B cell (primary cell): Measurements from ENCODE around the gene PAPPA. TPM values are rescaled to one million over a fixed set of nuclear protein-coding genes. Genes with fewer than 3 reads are reported as not detected.

Source experiments
- ATAC-seq: fragments of 200-7000 bp; cut with Tn5 transposase; one replicate; pipeline ENCODE4 v1.10.0; 2021; ENCODE audit warnings: low read depth, mild to moderate bottlenecking, moderate number of reproducible peaks, moderate library complexity
- CTCF ChIA-PET: fragments of 350-600 bp; sonication (Branson Sonifier 250); formaldehyde crosslinking; loops from one replicate; lab custom pipeline; 2021; ENCODE audit warnings: antibody characterized with exemption, inconsistent platforms; lab: Charles Lee
- POLR2A ChIA-PET: fragments of 350-600 bp; sonication (Branson Sonifier 250); formaldehyde crosslinking; loops from one replicate; lab custom pipeline; 2021; ENCODE audit warnings: antibody characterized with exemption; lab: Charles Lee
- DNase-seq: peaks from one replicate; pipeline ENCODE4 v3.0.0; 2013
- H2AFZ ChIP-seq: 2 replicates; pipeline ENCODE4 v1.6.1; 2012; ENCODE audit warnings: mild to moderate bottlenecking, low read depth, low read length; ENCODE audit not compliant: insufficient read depth, poor library complexity, severe bottlenecking
- H3K27ac ChIP-seq, 2 donors: 1 replicate in 1 of 2; 2 replicates in 1 of 2; pipeline ENCODE4 v1.5.1; 2012 to 2013; ENCODE audit warnings: low read length in 2 of 2, mild to moderate bottlenecking in 2 of 2, moderate library complexity in 1 of 2
- H3K27me3 ChIP-seq, 4 experiments: fragments of 200-600 bp in 1 of 4; sonication (generic) in 1 of 4; replicated peaks in 1 of 4; 1 replicate in 2 of 4; 2 replicates in 2 of 4; pipeline versions ENCODE4 v1.6.1 to v1.7.0; 2013 to 2016; ENCODE audit warnings: low read length in 3 of 4, mild to moderate bottlenecking in 2 of 4, mixed read lengths in 1 of 4, moderate library complexity in 1 of 4; ENCODE audit not compliant: insufficient read depth in 4 of 4, control insufficient read depth in 3 of 4; ENCODE audit errors: control extremely low read depth in 1 of 4
- H3K36me3 ChIP-seq, 2 experiments: replicated peaks in 1 of 2; 1 replicate in 1 of 2; 2 replicates in 1 of 2; pipeline versions ENCODE4 v1.6.1 to v1.7.1; 2013; ENCODE audit warnings: low read length in 1 of 2; ENCODE audit not compliant: insufficient read depth in 2 of 2, control insufficient read depth in 1 of 2; ENCODE audit errors: control extremely low read depth in 1 of 2, extremely low read depth in 1 of 2
- H3K4me1 ChIP-seq, 2 donors: fragments of 200-600 bp in 1 of 2; sonication (generic) in 1 of 2; 1 replicate in 1 of 2; 2 replicates in 1 of 2; pipeline versions ENCODE4 v1.5.1 to v1.6.1; 2013 to 2017; ENCODE audit warnings: low read length in 2 of 2; ENCODE audit not compliant: control insufficient read depth in 2 of 2, insufficient read depth in 2 of 2
- H3K4me2 ChIP-seq: replicated peaks from 2 replicates; pipeline ENCODE3; 2012; ENCODE audit warnings: mild to moderate bottlenecking, low read depth, low read length; ENCODE audit not compliant: poor library complexity, severe bottlenecking
- H3K4me3 ChIP-seq, 5 experiments: fragments of 200-600 bp in 1 of 5; sonication (generic) in 1 of 5; 1 replicate in 3 of 5; 2 replicates in 2 of 5; pipeline versions ENCODE4 v1.5.1 to v1.7.0; 2011 to 2016; ENCODE audit warnings: low read length in 4 of 5, mild to moderate bottlenecking in 4 of 5, low read depth in 2 of 5, control low read depth in 1 of 5, moderate library complexity in 1 of 5; ENCODE audit not compliant: insufficient read depth in 1 of 5; ENCODE audit errors: control extremely low read depth in 1 of 5, extremely low read depth in 1 of 5
- H3K79me2 ChIP-seq: fragments of 200-600 bp; sonication (generic); one replicate; pipeline ENCODE4 v1.6.0; 2016; ENCODE audit warnings: low read length; ENCODE audit not compliant: control insufficient read depth, insufficient read depth
- H3K9ac ChIP-seq: fragments of 200-600 bp; sonication (generic); 2 replicates; pipeline ENCODE4 v1.6.1; 2017; ENCODE audit warnings: mild to moderate bottlenecking, low read length, moderate library complexity
- H3K9me3 ChIP-seq, 3 donors: one replicate each; pipeline versions ENCODE4 v1.6.1 to v1.7.1; 2013; ENCODE audit warnings: low read length in 2 of 3; ENCODE audit not compliant: control insufficient read depth in 2 of 3, insufficient read depth in 1 of 3; ENCODE audit errors: control extremely low read depth in 1 of 3
- H4K20me1 ChIP-seq: 2 replicates; pipeline ENCODE4 v1.6.0; 2012; ENCODE audit warnings: mild to moderate bottlenecking, low read length; ENCODE audit not compliant: insufficient read depth, control insufficient read depth, poor library complexity, severe bottlenecking
- H3K27ac Mint-ChIP-seq: one replicate; pipeline ENCODE4 v1.8.0; 2021; ENCODE audit warnings: mixed read lengths
- H3K27me3 Mint-ChIP-seq: one replicate; pipeline ENCODE4 v1.8.0; 2021; ENCODE audit warnings: mixed read lengths
- H3K4me1 Mint-ChIP-seq: one replicate; pipeline ENCODE4 v1.8.0; 2021; ENCODE audit warnings: mixed read lengths
- H3K4me3 Mint-ChIP-seq: one replicate; pipeline ENCODE4 v1.8.0; 2021; ENCODE audit warnings: mixed read lengths
- H3K9me3 Mint-ChIP-seq: one replicate; pipeline ENCODE4 v1.8.0; 2022; ENCODE audit warnings: mixed read lengths; ENCODE audit not compliant: insufficient read depth
- EZH2 ChIP-seq: IDR thresholded peaks from 2 replicates; pipeline ENCODE4 v1.6.1; 2012; ENCODE audit warnings: borderline replicate concordance, low read depth, mild to moderate bottlenecking, moderate library complexity, low read length; ENCODE audit not compliant: insufficient read depth, poor library complexity, severe bottlenecking
- WGBS: methylation state at CpG from one replicate; pipeline ENCODE4 v1.1.5; 2013; ENCODE audit warnings: missing lambda C conversion rate; ENCODE audit not compliant: insufficient coverage; 5-methylcytosine and 5-hydroxymethylcytosine counted together
- intact Hi-C: fragments of 100-400 bp; cut with micrococcal nuclease; formaldehyde crosslinking; loops from one replicate; pipeline ENCODE4 v1.10.0; 2022
- polyA plus RNA-seq: library from polyadenylated mRNA; depleted of rRNA; stranded (reverse); fragments of >200 nt; gene quantifications from 2 replicates; pipeline ENCODE4 v1.2.3, GENCODE V29; 2012
- total RNA-seq, 2 donors: library from RNA; stranded (reverse); fragments of 120-200 nt in 1 of 2; gene quantifications; 1 replicate in 1 of 2; 2 replicates in 1 of 2; pipeline versions ENCODE4 v1.2.3 to v1.2.4, GENCODE V29; 2013 to 2022
- TF ChIP-seq, protein P1 (sequence below): fragments of 200-600 bp; IDR thresholded peaks from one replicate; pipeline ENCODE4 v1.8.0; 2022; ENCODE audit warnings: antibody characterized with exemption, mild to moderate bottlenecking

PAPPA gene
- total and polyA plus RNA-seq, 2 donors (not counting 1 experiment from before 2014, with no cell fraction given): not detected

DNA sequence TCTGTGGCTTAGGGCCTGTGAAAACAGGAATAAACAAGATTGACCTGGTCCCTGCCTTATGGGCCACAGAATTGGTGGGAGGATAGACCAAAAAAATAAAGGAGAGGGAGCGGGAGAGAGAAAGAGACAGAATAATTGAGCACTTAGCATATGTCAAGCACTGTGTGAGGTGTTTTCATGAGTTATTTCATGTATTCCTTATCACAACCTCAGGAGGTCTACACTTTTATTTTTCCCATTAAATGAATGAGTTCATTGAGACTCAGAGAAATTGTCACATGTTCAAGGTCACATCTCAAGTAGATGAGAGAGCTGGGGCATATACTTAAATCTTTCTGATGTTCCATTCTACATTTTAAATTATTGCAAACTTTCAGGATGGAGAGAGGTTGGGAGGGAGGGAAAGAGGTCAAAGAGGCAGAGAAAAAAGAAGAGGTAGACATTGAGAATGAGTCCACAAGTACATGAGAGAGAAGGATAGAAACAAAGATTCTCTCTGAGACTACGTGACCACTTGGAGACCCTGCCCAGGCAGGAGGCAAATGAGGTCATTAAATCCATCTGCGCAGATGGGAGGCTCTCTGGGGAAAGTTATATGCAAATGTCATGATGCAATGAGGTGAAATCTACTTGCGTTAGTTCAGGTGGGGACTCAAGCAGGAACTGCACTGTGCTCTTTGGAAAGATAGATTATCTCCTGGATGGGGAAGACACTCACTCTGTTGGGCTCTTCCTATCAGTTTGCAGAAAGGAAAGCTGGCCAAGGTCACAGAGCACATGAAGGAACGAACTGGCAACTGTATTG is 241.5 kb downstream of the PAPPA start:
- Mint-ChIP-seq H3K27ac (no peak overlapping the region), H3K4me3 (no peak overlapping the region), H3K4me1 (no peaks in the 10 kb centered on the region), H3K27me3 (no peaks in the 10 kb centered on the region), H3K9me3 (no peaks in the 10 kb centered on the region)
- H3K27ac ChIP-seq: no peak overlapping the region
- H3K4me3 ChIP-seq: no peak overlapping the region
- DNase-seq (no peak), ATAC-seq (no peak)
- no peak overlapping the region for H3K4me2 ChIP-seq
- no peak overlapping the region for H2AFZ ChIP-seq
- ChIA-PET CTCF (no interaction called here), POLR2A (no interaction called here)
- intact Hi-C loops: no loop called here
- no peaks in the 10 kb centered on the region for H3K9me3 ChIP-seq
- TF ChIP-seq, protein P1, sequence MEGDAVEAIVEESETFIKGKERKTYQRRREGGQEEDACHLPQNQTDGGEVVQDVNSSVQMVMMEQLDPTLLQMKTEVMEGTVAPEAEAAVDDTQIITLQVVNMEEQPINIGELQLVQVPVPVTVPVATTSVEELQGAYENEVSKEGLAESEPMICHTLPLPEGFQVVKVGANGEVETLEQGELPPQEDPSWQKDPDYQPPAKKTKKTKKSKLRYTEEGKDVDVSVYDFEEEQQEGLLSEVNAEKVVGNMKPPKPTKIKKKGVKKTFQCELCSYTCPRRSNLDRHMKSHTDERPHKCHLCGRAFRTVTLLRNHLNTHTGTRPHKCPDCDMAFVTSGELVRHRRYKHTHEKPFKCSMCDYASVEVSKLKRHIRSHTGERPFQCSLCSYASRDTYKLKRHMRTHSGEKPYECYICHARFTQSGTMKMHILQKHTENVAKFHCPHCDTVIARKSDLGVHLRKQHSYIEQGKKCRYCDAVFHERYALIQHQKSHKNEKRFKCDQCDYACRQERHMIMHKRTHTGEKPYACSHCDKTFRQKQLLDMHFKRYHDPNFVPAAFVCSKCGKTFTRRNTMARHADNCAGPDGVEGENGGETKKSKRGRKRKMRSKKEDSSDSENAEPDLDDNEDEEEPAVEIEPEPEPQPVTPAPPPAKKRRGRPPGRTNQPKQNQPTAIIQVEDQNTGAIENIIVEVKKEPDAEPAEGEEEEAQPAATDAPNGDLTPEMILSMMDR: no peak
- TF ChIP-seq EZH2: no peak
- no peaks in the 10 kb centered on the region for H3K4me1 ChIP-seq
- 84% methylated on average over 4 of the region's 5 CpGs for WGBS
- H3K79me2 ChIP-seq: no peaks in the 10 kb centered on the region
- H3K9ac ChIP-seq: no peak overlapping the region
- no peaks in the 10 kb centered on the region for H4K20me1 ChIP-seq
- no peaks in the 10 kb centered on the region for H3K36me3 ChIP-seq
- H3K27me3 ChIP-seq: no peaks in the 10 kb centered on the region

DNA sequence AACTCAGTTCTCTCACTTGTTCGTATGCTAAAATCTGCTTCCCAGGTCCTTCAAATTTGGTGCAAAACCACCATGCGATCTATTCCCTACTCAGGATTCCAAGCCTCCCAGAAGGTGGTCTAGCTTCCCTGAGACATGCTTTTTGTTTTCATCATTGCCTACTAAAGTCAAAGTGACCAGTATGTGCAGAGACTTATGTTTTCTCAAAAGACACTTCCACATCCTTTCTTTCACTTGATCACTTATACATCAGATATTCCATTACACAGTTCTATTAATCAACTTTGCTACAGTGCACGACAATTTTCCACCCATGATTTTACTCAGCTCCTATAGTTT is 242.1 kb downstream of the PAPPA start:
- CTCF ChIA-PET: no interaction called here
- Mint-ChIP-seq H3K4me1 (no peaks in the 10 kb centered on the region), H3K9me3 (no peaks in the 10 kb centered on the region), H3K4me3 (no peak overlapping the region), H3K27me3 (no peaks in the 10 kb centered on the region), H3K27ac (no peak overlapping the region)
- Histone ChIP-seq H3K4me1 (no peaks in the 10 kb centered on the region), H3K27ac (no peak overlapping the region), H3K9me3 (no peaks in the 10 kb centered on the region), H3K9ac (no peak overlapping the region), H3K79me2 (no peaks in the 10 kb centered on the region), H2AFZ (no peak overlapping the region), H3K4me3 (no peak overlapping the region), H3K4me2 (no peak overlapping the region), H4K20me1 (no peaks in the 10 kb centered on the region), H3K36me3 (no peaks in the 10 kb centered on the region), H3K27me3 (no peaks in the 10 kb centered on the region)
- POLR2A ChIA-PET: no interaction called here
- ATAC-seq: no peak
- no peak for DNase-seq
- TF ChIP-seq EZH2: no peak
- TF ChIP-seq, protein P1: no peak
- intact Hi-C loops: no loop called here
- 89% methylated on average over 2 of the region's 3 CpGs for WGBS
